Heart right ventricle (tissue), 16 donors: Measurements from ENCODE around the gene FGF3. TPM values are rescaled to one million over a fixed set of nuclear protein-coding genes. Genes with fewer than 3 reads are reported as not detected.

ENCODE experiments used
- ATAC-seq, 8 donors: fragments of 200-7000 bp; cut with Tn5 transposase; one replicate each; pipeline ENCODE4 v1.9.1; 2020; ENCODE audit warnings: mild to moderate bottlenecking in 8 of 8, moderate library complexity in 8 of 8, moderate number of reproducible peaks in 1 of 8
- DNase-seq, 2 donors: peaks; one replicate each; pipeline ENCODE4 v3.0.0-alpha.2; 2020
- H3K27ac ChIP-seq, 10 donors: fragments of 200-600 bp; sonication (generic) in 2 of 10; one replicate each; pipeline versions ENCODE4 v1.5.0 to v1.8.0; 2020 to 2022; ENCODE audit warnings: mild to moderate bottlenecking in 3 of 10
- H3K27me3 ChIP-seq, 7 donors: fragments of 200-600 bp; one replicate each; pipeline ENCODE4 v1.8.0; 2021 to 2022; ENCODE audit warnings: mild to moderate bottlenecking in 2 of 7
- H3K36me3 ChIP-seq, 9 donors: fragments of 200-600 bp; sonication (generic) in 1 of 9; one replicate each; pipeline versions ENCODE4 v1.5.0 to v1.8.0; 2020 to 2022; ENCODE audit warnings: mild to moderate bottlenecking in 2 of 9
- H3K4me1 ChIP-seq, 9 donors: fragments of 200-600 bp; sonication (generic) in 1 of 9; one replicate each; pipeline versions ENCODE4 v1.5.0 to v1.8.0; 2020 to 2022; ENCODE audit warnings: mild to moderate bottlenecking in 4 of 9
- H3K4me3 ChIP-seq, 10 donors: fragments of 200-600 bp; sonication (generic) in 2 of 10; one replicate each; pipeline versions ENCODE4 v1.5.0 to v1.8.0; 2020 to 2022; ENCODE audit warnings: mild to moderate bottlenecking in 7 of 10, moderate library complexity in 2 of 10
- H3K9me3 ChIP-seq, 11 donors: fragments of 200-600 bp in 10 of 11; sonication (generic) in 2 of 11; one replicate each; pipeline versions ENCODE4 v1.5.0 to v1.8.0; 2013 to 2022; ENCODE audit warnings: mild to moderate bottlenecking in 2 of 11, control low read depth in 1 of 11, moderate library complexity in 1 of 11
- CTCF ChIP-seq, 9 donors: fragments of 200-600 bp; sonication (generic) in 2 of 9; IDR thresholded peaks; one replicate each; pipeline versions ENCODE4 v1.5.0 to v1.8.0; 2021 to 2022; ENCODE audit warnings: antibody characterized with exemption in 9 of 9, mild to moderate bottlenecking in 5 of 9, moderate library complexity in 1 of 9
- WGBS, 2 donors: extraction: QIAGEN DNeasy Blood & Tissue Kit; methylation state at CpG; one replicate each; pipeline ENCODE4 v1.1.7; 2013; ENCODE audit warnings: inconsistent platforms in 1 of 2; 5-methylcytosine and 5-hydroxymethylcytosine counted together
- intact Hi-C, 10 donors: fragments of 100-400 bp; cut with DNase I; formaldehyde crosslinking; loops; one replicate each; pipeline versions ENCODE4 v1.11.1 to v1.14.2; 2022
- polyA plus RNA-seq, 2 donors: library from polyadenylated mRNA; stranded (reverse); fragments of 200-250 nt; gene quantifications; one replicate each; pipeline ENCODE4 v1.2.3, GENCODE V29; 2013
- total RNA-seq, 10 donors: library from RNA; stranded (reverse); fragmentation: NEBNext Ultra II Directional in 3 of 10; extraction: Animal tissue kit (Norgen Biotek cat#: 25700) in 3 of 10; gene quantifications; one replicate each; pipeline versions ENCODE4 v1.2.1 to v1.2.4, GENCODE V29; 2021 to 2023
- donor health status: Arrhythmogenic right ventricular cardiomyopathy.
- donor health status: ischemic (EF 13 %, LVEDD 7.1; RV severe dilation, severe dysfunction).
- donor health status: healthy with polysubstance abuse.
- donor health status: DM: no; HTN: yes; CAD: no.
- donor health status: DM: no; HTN: no; CAD: no.
- donor health status: ischemic (EF 25% LVEDD 6.9; RV normal size, moderate dysfunction).
- donor health status: ischemic (EF 25% LVEDD 5.7; RV mildly dilated, moderate dysfunction).
- donor health status: healthy.
- donor health status: DM: yes; HTN: yes; CAD: no.
- donor health status: Ischemic cardiomyopathy.
- donor health status: ischemic (EF 35%, LVEDD 5.7; RV mildly dilated, moderate dysfunction).
- donor health status: nonischemic (EF 11% LVEDD 7.7; RV severe dilation, severe dysfunction).
- donor health status: DM: yes; HTN: yes; CAD: no.
- donor health status: PGD.
- donor health status: ischemic (EF 29% LVEDD 5.4; RV normal size, mild dysfunction).
- donor health status: nonischemic (EF 23%, LVEDD 6.1; RV moderate dilation, normal function).

The FGF3 gene
- total and polyA plus RNA-seq, 12 donors: not detected

- intact Hi-C loops: no loop called here
- TF ChIP-seq CTCF (IDR thresholded peaks at IDR 0.05): no peak
- Histone ChIP-seq H3K9me3 (peaks cover 0 to 8% (median 0%) of the 10 kb centered on the region in 11 donors), H3K27ac (no peak overlapping the region), H3K4me3 (no peak overlapping the region), H3K4me1 (peaks cover 0 to 4% (median 2%) of the 10 kb centered on the region in 9 donors), H3K27me3 (peaks cover 17 to 93% (median 73%) of the 10 kb centered on the region in 7 donors), H3K36me3 (no peaks in the 10 kb centered on the region)
- no peak for DNase-seq
- 68 to 75% methylated on average over 15 of the region's 15 CpGs for WGBS, 2 donors
- ATAC-seq: no peak
Measured at GRCh38 chr11:69822676-69823494, 3.7 kb upstream of the FGF3 start.

GRCh38 chr11:69821511-69822040 lies 2.4 kb upstream of the FGF3 start:
- WGBS, 2 donors: 75% methylated on average over 17 of the region's 17 CpGs
- TF ChIP-seq CTCF (IDR thresholded peaks at IDR 0.05): no peak

GRCh38 chr11:69820441-69820840 lies 1.2 kb upstream of the FGF3 start:
- H3K4me1 ChIP-seq: peaks cover 0 to 12% (median 10%) of the 10 kb centered on the region in 9 donors
- H3K27ac ChIP-seq: no peak overlapping the region
- no peak overlapping the region for H3K4me3 ChIP-seq
- TF ChIP-seq CTCF (IDR thresholded peaks at IDR 0.05): no peak
- no peaks in the 10 kb centered on the region for H3K9me3 ChIP-seq
- H3K27me3 ChIP-seq: peaks cover 33 to 98% (median 89%) of the 10 kb centered on the region in 7 donors
- WGBS, 2 donors: 74 to 75% methylated on average over 5 of the region's 5 CpGs
- no peaks in the 10 kb centered on the region for H3K36me3 ChIP-seq
- intact Hi-C loops: no loop called here
- DNase-seq (no peak), ATAC-seq (no peak)

More at GRCh38 chr11:69821511-69822040, 2.4 kb upstream of the FGF3 start:
- intact Hi-C loops: no loop called here
- DNase-seq (no peak), ATAC-seq (no peak)
- Histone ChIP-seq H3K36me3 (no peaks in the 10 kb centered on the region), H3K9me3 (no peaks in the 10 kb centered on the region), H3K4me1 (peaks cover 0 to 12% (median 10%) of the 10 kb centered on the region in 9 donors), H3K4me3 (no peak overlapping the region), H3K27me3 (peaks cover 26 to 97% (median 86%) of the 10 kb centered on the region in 7 donors), H3K27ac (no peak overlapping the region)

- peaks cover 33 to 96% (median 89%) of the 10 kb centered on the region in 7 donors for H3K27me3 ChIP-seq
Measured at GRCh38 chr11:69819541-69820070, 390 bp upstream of the FGF3 start.

More at GRCh38 chr11:69819541-69820070, 390 bp upstream of the FGF3 start:
- ATAC-seq (no peak), DNase-seq (no peak)
- Histone ChIP-seq H3K36me3 (no peaks in the 10 kb centered on the region), H3K9me3 (no peaks in the 10 kb centered on the region), H3K4me1 (peaks cover 0 to 12% (median 10%) of the 10 kb centered on the region in 9 donors), H3K4me3 (no peak overlapping the region), H3K27ac (no peak overlapping the region)
- 1 to 2% methylated on average over 40 of the region's 40 CpGs for WGBS, 2 donors
- intact Hi-C loops: no loop called here
- TF ChIP-seq CTCF (IDR thresholded peaks at IDR 0.05): no peak
